Spleen (tissue), 7 donors: ENCODE results near the gene KIF16B.

Source experiments
- POLR2A ChIP-seq, 3 donors: fragments of 450-650 bp; IDR thresholded peaks; one replicate each; pipeline ENCODE4 v1.5.1; 2017; ENCODE audit warnings: antibody characterized with exemption in 3 of 3, mild to moderate bottlenecking in 1 of 3
- POLR2AphosphoS5 ChIP-seq, 3 donors: sonication (generic); formaldehyde crosslinking; IDR thresholded peaks; one replicate each; pipeline ENCODE4 v1.5.1; 2017; ENCODE audit warnings: antibody characterized with exemption in 3 of 3
- TF ChIP-seq, protein P1 (sequence below), 11 experiments: fragments of 200-600 bp in 7 of 11; fragments of 450-650 bp in 4 of 11; sonication (generic) in 4 of 11; IDR thresholded peaks in 8 of 11; conservative IDR thresholded peaks in 3 of 11; 1 replicate in 7 of 11; 2 replicates in 4 of 11; pipeline versions ENCODE4 v1.4.0 to v1.8.0; 2016 to 2021; ENCODE audit warnings: antibody characterized with exemption in 11 of 11, inconsistent platforms in 4 of 11, mild to moderate bottlenecking in 1 of 11
- donor health status: DM: no; HTN: no; CAD: no; lungs with moderate emphysema.
- donor health status: DM: no; HTN: no; CAD: no.
- donor health status: DM: no; HTN: no; CAD: no.

DNA sequence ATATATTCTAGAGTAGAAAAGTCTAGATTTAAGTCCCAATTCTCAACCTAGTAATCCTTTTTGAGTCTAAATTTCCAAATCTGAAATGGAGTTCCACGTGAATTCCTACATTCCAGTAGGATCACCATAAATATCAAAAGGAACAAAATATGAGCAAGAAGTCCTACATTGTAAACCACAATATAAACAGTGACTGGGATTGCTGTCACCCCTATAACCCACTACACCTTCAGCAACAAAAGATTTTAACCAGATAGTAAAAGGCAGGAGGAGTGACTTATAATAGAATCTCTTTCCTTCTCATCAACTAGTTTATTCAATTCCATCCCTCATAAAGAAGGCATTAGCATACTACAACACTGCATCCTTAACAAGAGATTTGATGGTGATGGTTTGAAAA lies 210.6 kb downstream of the KIF16B start:
- TF ChIP-seq, protein P1, sequence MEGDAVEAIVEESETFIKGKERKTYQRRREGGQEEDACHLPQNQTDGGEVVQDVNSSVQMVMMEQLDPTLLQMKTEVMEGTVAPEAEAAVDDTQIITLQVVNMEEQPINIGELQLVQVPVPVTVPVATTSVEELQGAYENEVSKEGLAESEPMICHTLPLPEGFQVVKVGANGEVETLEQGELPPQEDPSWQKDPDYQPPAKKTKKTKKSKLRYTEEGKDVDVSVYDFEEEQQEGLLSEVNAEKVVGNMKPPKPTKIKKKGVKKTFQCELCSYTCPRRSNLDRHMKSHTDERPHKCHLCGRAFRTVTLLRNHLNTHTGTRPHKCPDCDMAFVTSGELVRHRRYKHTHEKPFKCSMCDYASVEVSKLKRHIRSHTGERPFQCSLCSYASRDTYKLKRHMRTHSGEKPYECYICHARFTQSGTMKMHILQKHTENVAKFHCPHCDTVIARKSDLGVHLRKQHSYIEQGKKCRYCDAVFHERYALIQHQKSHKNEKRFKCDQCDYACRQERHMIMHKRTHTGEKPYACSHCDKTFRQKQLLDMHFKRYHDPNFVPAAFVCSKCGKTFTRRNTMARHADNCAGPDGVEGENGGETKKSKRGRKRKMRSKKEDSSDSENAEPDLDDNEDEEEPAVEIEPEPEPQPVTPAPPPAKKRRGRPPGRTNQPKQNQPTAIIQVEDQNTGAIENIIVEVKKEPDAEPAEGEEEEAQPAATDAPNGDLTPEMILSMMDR (IDR thresholded peaks at IDR 0.05 in 8 of 11, conservative IDR thresholded peaks at IDR 0.05 in 3 of 11): no peak
- TF ChIP-seq POLR2AphosphoS5 (IDR thresholded peaks at IDR 0.05): no peak
- TF ChIP-seq POLR2A (IDR thresholded peaks at IDR 0.05): no peak
